Tibial nerve (tissue), 4 donors: ENCODE measurements around the gene ZNF691. TPM values are rescaled to one million over a fixed set of nuclear protein-coding genes. Genes with fewer than 3 reads are reported as not detected.

Experiments used
- DNase-seq, 2 donors: peaks; one replicate each; pipeline ENCODE4 v3.0.0-alpha.2; 2019; ENCODE audit warnings: low spot score in 2 of 2
- H3K27ac ChIP-seq, 4 donors: fragments of 200-600 bp; sonication (generic) in 3 of 4; one replicate each; pipeline ENCODE4 v1.5.1; 2017 to 2019; ENCODE audit warnings: mild to moderate bottlenecking in 1 of 4
- H3K27me3 ChIP-seq, 2 donors: fragments of 200-600 bp; sonication (generic) in 1 of 2; one replicate each; pipeline versions ENCODE4 v1.5.1 to v1.6.0; 2017 to 2019
- H3K36me3 ChIP-seq, 3 donors: fragments of 200-600 bp; sonication (generic); one replicate each; pipeline ENCODE4 v1.5.1; 2018 to 2019
- H3K4me1 ChIP-seq, 4 donors: fragments of 200-600 bp; sonication (generic) in 3 of 4; one replicate each; pipeline ENCODE4 v1.5.1; 2017 to 2019
- H3K4me3 ChIP-seq, 4 donors: fragments of 200-600 bp; sonication (generic) in 3 of 4; one replicate each; pipeline ENCODE4 v1.5.1; 2017 to 2019; ENCODE audit warnings: mild to moderate bottlenecking in 1 of 4, moderate library complexity in 1 of 4
- H3K9me3 ChIP-seq, 4 donors: fragments of 200-600 bp; sonication (generic) in 3 of 4; one replicate each; pipeline ENCODE4 v1.5.1; 2017 to 2019
- EP300 ChIP-seq, 2 donors: sonication (generic); formaldehyde crosslinking; IDR thresholded peaks; one replicate each; pipeline ENCODE4 v1.6.1; 2017; ENCODE audit warnings: antibody characterized with exemption in 2 of 2, mild to moderate bottlenecking in 1 of 2
- POLR2A ChIP-seq, 2 donors: fragments of 450-650 bp; IDR thresholded peaks; one replicate each; pipeline ENCODE4 v1.6.1; 2017; ENCODE audit warnings: antibody characterized with exemption in 2 of 2, mild to moderate bottlenecking in 2 of 2, moderate library complexity in 2 of 2
- WGBS, 2 donors: methylation state at CpG; one replicate each; pipeline ENCODE4 v1.1.5; 2018; 5-methylcytosine and 5-hydroxymethylcytosine counted together
- total RNA-seq, 4 donors: library from RNA; depleted of rRNA; stranded (reverse); fragments of >200 nt; gene quantifications; one replicate each; pipeline ENCODE4 v1.1.0, GENCODE V29; 2016
- TF ChIP-seq, protein P1 (sequence below), 5 experiments: fragments of 200-600 bp in 3 of 5; fragments of 450-650 bp in 2 of 5; sonication (generic) in 3 of 5; IDR thresholded peaks; one replicate each; pipeline ENCODE4 v1.5.1; 2016 to 2019; ENCODE audit warnings: antibody characterized with exemption in 5 of 5, mild to moderate bottlenecking in 3 of 5, moderate library complexity in 2 of 5

Gene ZNF691
- total RNA-seq, 4 donors from 2014 or later: 14.1 to 20.5 (median 16.9) TPM

DNA sequence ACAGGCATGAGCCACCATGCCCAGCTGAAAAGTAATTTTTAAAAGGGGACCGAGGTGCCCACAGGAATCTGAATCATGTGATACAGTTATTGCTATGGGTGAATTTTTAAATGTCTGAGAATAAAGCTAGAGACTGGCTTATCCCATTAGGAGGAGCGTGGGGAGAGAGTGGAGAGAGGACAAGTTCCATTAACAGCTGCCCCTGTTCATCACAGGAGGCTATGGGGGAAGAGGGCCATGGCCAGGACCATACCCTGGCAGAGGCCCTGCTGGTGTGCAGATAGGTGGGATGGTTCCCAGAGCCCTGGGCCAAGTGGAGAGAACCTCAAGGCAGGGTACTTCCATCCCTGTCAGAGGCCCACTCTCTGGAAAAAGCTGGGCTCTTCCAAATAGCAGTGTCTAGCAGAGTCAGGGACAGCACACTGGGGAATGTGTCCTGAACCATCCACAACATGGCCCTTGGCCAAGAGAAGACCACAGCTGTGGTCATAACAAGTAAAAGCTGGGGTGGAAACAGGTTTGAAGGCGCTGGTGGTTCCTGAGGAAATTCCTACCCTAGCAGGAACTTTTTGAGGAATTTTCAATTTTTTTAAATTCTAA is 13.7 kb upstream of the ZNF691 start:
- DNase-seq: no peak
- Histone ChIP-seq H3K27me3 (no peaks in the 10 kb centered on the region), H3K4me3 (no peak overlapping the region), H3K36me3 (peaks cover 0 to 38% (median 0%) of the 10 kb centered on the region in 3 donors), H3K4me1 (no peaks in the 10 kb centered on the region), H3K9me3 (no peaks in the 10 kb centered on the region), H3K27ac (no peak overlapping the region)
- WGBS, 2 donors: 93% methylated on average over 3 of the region's 3 CpGs
- TF ChIP-seq, protein P1, sequence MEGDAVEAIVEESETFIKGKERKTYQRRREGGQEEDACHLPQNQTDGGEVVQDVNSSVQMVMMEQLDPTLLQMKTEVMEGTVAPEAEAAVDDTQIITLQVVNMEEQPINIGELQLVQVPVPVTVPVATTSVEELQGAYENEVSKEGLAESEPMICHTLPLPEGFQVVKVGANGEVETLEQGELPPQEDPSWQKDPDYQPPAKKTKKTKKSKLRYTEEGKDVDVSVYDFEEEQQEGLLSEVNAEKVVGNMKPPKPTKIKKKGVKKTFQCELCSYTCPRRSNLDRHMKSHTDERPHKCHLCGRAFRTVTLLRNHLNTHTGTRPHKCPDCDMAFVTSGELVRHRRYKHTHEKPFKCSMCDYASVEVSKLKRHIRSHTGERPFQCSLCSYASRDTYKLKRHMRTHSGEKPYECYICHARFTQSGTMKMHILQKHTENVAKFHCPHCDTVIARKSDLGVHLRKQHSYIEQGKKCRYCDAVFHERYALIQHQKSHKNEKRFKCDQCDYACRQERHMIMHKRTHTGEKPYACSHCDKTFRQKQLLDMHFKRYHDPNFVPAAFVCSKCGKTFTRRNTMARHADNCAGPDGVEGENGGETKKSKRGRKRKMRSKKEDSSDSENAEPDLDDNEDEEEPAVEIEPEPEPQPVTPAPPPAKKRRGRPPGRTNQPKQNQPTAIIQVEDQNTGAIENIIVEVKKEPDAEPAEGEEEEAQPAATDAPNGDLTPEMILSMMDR (IDR thresholded peaks at IDR 0.05): no peak
- TF ChIP-seq POLR2A (IDR thresholded peaks at IDR 0.05) (no peak), EP300 (IDR thresholded peaks at IDR 0.05) (no peak)

DNA sequence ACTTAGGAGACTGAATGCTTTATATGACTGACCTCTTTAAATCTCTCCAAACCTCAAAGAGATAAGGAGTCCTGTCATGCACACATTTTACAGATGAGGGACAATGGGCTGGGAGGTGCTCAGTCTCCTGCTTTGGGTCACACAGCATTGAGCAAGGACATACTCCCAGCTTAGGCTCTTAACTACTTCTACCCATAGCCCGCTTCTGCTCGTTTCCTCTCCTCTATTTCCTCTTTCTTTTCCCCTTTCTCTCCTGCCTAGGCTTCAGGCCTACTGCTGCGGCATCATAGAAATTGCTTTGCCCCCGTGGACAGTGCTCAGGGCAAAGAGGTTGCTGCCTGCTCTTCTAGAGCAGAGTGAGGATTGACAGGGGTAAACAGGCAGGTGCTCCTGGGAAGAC is 12.4 kb upstream of the ZNF691 start:
- H3K4me1 ChIP-seq: no peaks in the 10 kb centered on the region
- no peak overlapping the region for H3K4me3 ChIP-seq
- H3K9me3 ChIP-seq: no peaks in the 10 kb centered on the region
- no peak for DNase-seq
- peaks cover 0 to 43% (median 0%) of the 10 kb centered on the region in 3 donors for H3K36me3 ChIP-seq
- no peak overlapping the region for H3K27ac ChIP-seq
- TF ChIP-seq POLR2A (IDR thresholded peaks at IDR 0.05): no peak
- TF ChIP-seq, protein P1 (IDR thresholded peaks at IDR 0.05): no peak
- no peak for TF ChIP-seq EP300 (IDR thresholded peaks at IDR 0.05)
- no peaks in the 10 kb centered on the region for H3K27me3 ChIP-seq
- WGBS, 2 donors: 83 to 94% methylated on average over 4 of the region's 4 CpGs

DNA sequence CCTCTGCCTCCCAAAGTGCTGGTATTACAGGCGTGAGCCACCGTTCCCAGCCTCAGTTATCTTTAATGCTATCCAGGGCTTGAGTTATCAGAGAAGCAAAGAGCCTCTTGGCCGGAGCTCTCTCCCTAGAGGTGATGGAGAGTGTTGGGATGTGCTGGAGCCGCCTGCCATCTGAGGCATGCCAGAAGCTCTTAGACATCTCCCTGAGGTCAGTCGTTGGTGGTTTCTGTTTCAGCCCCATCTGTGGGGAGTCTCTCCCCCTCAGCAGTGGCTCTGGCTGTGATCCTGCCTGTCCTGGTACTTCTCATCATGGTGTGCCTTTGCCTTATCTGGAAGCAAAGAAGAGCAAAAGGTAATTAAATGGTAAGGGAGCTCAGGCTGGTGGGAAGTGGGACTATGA is 11.6 kb upstream of the ZNF691 start:
- TF ChIP-seq EP300 (IDR thresholded peaks at IDR 0.05) (no peak), POLR2A (IDR thresholded peaks at IDR 0.05) (no peak)
- TF ChIP-seq, protein P1 (IDR thresholded peaks at IDR 0.05): no peak
- Histone ChIP-seq H3K36me3 (peaks cover 0 to 48% (median 0%) of the 10 kb centered on the region in 3 donors), H3K4me3 (no peak overlapping the region), H3K4me1 (no peaks in the 10 kb centered on the region), H3K9me3 (no peaks in the 10 kb centered on the region), H3K27me3 (no peaks in the 10 kb centered on the region), H3K27ac (no peak overlapping the region)
- no peak for DNase-seq
- WGBS, 2 donors: 89 to 91% methylated on average over 5 of the region's 5 CpGs

DNA sequence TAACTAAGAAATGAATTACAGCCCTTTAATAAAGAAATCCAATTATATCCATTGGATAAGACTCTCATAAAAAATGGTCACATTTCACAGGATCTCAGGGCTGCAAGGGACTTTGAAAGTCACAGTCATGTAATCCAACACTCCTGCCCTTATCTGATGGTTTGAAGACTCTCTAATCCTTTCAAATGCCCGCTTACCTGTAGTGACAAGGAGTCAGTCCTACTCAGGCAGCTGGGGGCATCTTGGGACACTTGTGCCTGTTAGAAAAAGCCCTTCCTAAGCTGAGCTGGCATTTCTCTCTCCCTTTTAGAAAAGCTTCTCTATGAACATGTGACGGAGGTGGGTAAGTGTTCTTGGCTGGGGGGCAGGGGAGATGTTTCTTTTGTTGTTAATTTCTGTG is 11.0 kb upstream of the ZNF691 start:
- Histone ChIP-seq H3K4me3 (no peak overlapping the region), H3K27me3 (no peaks in the 10 kb centered on the region), H3K4me1 (no peaks in the 10 kb centered on the region), H3K9me3 (no peaks in the 10 kb centered on the region), H3K36me3 (peaks cover 0 to 45% (median 0%) of the 10 kb centered on the region in 3 donors), H3K27ac (no peak overlapping the region)
- WGBS, 2 donors: 91 to 98% methylated on average over 2 of the region's 2 CpGs
- no peak for DNase-seq
- TF ChIP-seq POLR2A (IDR thresholded peaks at IDR 0.05) (no peak), EP300 (IDR thresholded peaks at IDR 0.05) (no peak)
- TF ChIP-seq, protein P1 (IDR thresholded peaks at IDR 0.05): no peak

DNA sequence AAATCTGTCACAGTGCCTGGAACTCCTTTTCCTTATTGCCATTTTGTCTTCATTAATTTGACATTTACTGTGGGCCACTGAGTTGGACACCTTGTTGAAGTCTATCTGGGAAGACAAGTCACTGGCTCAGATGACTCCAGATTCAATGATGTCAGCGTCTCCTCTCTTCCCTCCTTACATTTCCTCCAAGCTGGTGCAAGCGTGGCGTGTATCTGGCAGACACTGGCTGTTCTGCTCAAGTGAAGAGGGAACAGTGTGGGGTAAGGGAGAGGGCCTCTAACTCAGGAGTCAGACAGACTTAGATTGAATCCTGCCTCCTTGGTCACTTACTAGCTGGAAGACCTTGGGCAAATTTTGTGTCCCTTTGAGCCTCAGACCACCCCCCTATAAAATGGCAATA is 8.7 kb upstream of the ZNF691 start:
- Histone ChIP-seq H3K27me3 (no peaks in the 10 kb centered on the region), H3K36me3 (peaks cover 0 to 54% (median 0%) of the 10 kb centered on the region in 3 donors), H3K4me3 (no peak overlapping the region), H3K4me1 (no peaks in the 10 kb centered on the region), H3K9me3 (no peaks in the 10 kb centered on the region), H3K27ac (no peak overlapping the region)
- TF ChIP-seq, protein P1 (IDR thresholded peaks at IDR 0.05): no peak
- TF ChIP-seq POLR2A (IDR thresholded peaks at IDR 0.05) (no peak), EP300 (IDR thresholded peaks at IDR 0.05) (no peak)
- DNase-seq: no peak
- 55 to 56% methylated on average over 3 of the region's 3 CpGs for WGBS, 2 donors
